GM23248 (cell line): ENCODE data around the gene TICRR. TPM values are rescaled to one million over a fixed set of nuclear protein-coding genes. Genes with fewer than 3 reads are reported as not detected.

ENCODE experiments used
- DNase-seq: peaks from one replicate; pipeline ENCODE4 v3.0.0-alpha.2; 2015
- H2AFZ ChIP-seq: fragments of 200-600 bp; sonication (generic); 2 replicates; pipeline ENCODE4 v1.6.1; 2016; ENCODE audit warnings: antibody characterized with exemption
- H3F3A ChIP-seq: fragments of 200-600 bp; sonication (generic); 2 replicates; pipeline ENCODE4 v1.6.1; 2016; ENCODE audit warnings: mild to moderate bottlenecking, antibody characterized with exemption, mixed run types; ENCODE audit not compliant: insufficient read depth
- H3K27ac ChIP-seq: fragments of 200-600 bp; sonication (generic); 2 replicates; pipeline ENCODE4 v1.5.1; 2016; ENCODE audit warnings: mild to moderate bottlenecking
- H3K27me3 ChIP-seq: fragments of 200-600 bp; sonication (generic); replicated peaks from 2 replicates; pipeline ENCODE4 v1.6.1; 2016; ENCODE audit warnings: mild to moderate bottlenecking; ENCODE audit not compliant: insufficient read depth
- H3K36me3 ChIP-seq: fragments of 200-600 bp; sonication (generic); 2 replicates; pipeline ENCODE4 v1.6.1; 2016; ENCODE audit warnings: low read depth, mild to moderate bottlenecking
- H3K4me1 ChIP-seq: fragments of 200-600 bp; sonication (generic); 2 replicates; pipeline ENCODE4 v1.6.1; 2016; ENCODE audit warnings: mild to moderate bottlenecking; ENCODE audit not compliant: insufficient read depth
- H3K4me2 ChIP-seq: fragments of 200-600 bp; sonication (generic); one replicate; pipeline ENCODE4 v1.6.1; 2016; ENCODE audit warnings: mild to moderate bottlenecking; ENCODE audit not compliant: unreplicated experiment
- H3K4me3 ChIP-seq: fragments of 200-600 bp; sonication (generic); 2 replicates; pipeline ENCODE4 v1.5.1; 2016; ENCODE audit warnings: mild to moderate bottlenecking
- H3K79me2 ChIP-seq: fragments of 200-600 bp; sonication (generic); 2 replicates; pipeline ENCODE4 v1.6.1; 2016; ENCODE audit warnings: mild to moderate bottlenecking; ENCODE audit not compliant: insufficient read depth
- H3K9ac ChIP-seq: fragments of 200-600 bp; sonication (generic); 2 replicates; pipeline ENCODE4 v1.6.1; 2016; ENCODE audit warnings: mild to moderate bottlenecking
- H3K9me2 ChIP-seq: fragments of 200-600 bp; sonication (generic); 2 replicates; pipeline ENCODE4 v1.6.1; 2016; ENCODE audit warnings: mixed run types, mild to moderate bottlenecking, moderate library complexity; ENCODE audit not compliant: insufficient read depth
- H3K9me3 ChIP-seq: fragments of 200-600 bp; sonication (generic); one replicate; pipeline ENCODE4 v1.6.1; 2017; ENCODE audit warnings: low read depth
- H4K20me1 ChIP-seq: fragments of 200-600 bp; sonication (generic); 2 replicates; pipeline ENCODE4 v1.6.0; 2016; ENCODE audit not compliant: insufficient read depth
- EZH2 ChIP-seq: fragments of 200-600 bp; sonication (generic); IDR thresholded peaks from 2 replicates; pipeline ENCODE4 v1.6.1; 2018; ENCODE audit warnings: antibody characterized with exemption, mild to moderate bottlenecking; ENCODE audit not compliant: insufficient read depth, poor library complexity, severe bottlenecking
- EZH2phosphoT487 ChIP-seq: fragments of 200-600 bp; sonication (generic); IDR thresholded peaks from 2 replicates; pipeline ENCODE4 v1.6.1; 2018; ENCODE audit warnings: antibody characterized with exemption, moderate library complexity, mild to moderate bottlenecking, low read depth; ENCODE audit not compliant: insufficient read depth
- WGBS, 2 experiments: methylation state at CpG; one replicate each; pipeline ENCODE4 v1.1.6; 2015 to 2017; ENCODE audit warnings: low lambda C conversion rate in 2 of 2, low coverage in 1 of 2; ENCODE audit errors: missing lambda C conversion rate in 2 of 2; 5-methylcytosine and 5-hydroxymethylcytosine counted together
- in situ Hi-C: fragments of 300-500 bp; cut with MboI; formaldehyde crosslinking; loops from 2 replicates; pipeline ENCODE4 v1.15.0; 2020
- polyA plus RNA-seq: library from polyadenylated mRNA; unstranded; fragments of >200 nt; fragmentation: Nextera tagmentation; extraction: Ambion mirVana; gene quantifications from 2 replicates; pipeline ENCODE4 v1.2.1, GENCODE V29; 2016
- total RNA-seq: library from RNA; depleted of rRNA; stranded (reverse); fragments of >200 nt; shearing (Covaris generic); gene quantifications from 2 replicates; pipeline ENCODE4 v1.2.3, GENCODE V29; 2014

The TICRR gene
- total and polyA plus RNA-seq, 2 experiments from 2014 or later: 1.2 to 2.3 TPM

GRCh38 chr15:89641053-89641452 lies 65.8 kb downstream of the TICRR start:
- in situ Hi-C loops: no loop called here
- no peak overlapping the region for H2AFZ ChIP-seq
- no peak for DNase-seq

GRCh38 chr15:89642106-89642505 lies 66.8 kb downstream of the TICRR start:
- Histone ChIP-seq H3K4me2 (no peak overlapping the region), H3F3A (no peaks in the 10 kb centered on the region), H3K9ac (no peak overlapping the region), H3K36me3 (peaks cover 24% of the 10 kb centered on the region), H3K4me3 (no peak overlapping the region), H3K27ac (no peak overlapping the region), H3K9me3 (no peaks in the 10 kb centered on the region), H3K4me1 (no peaks in the 10 kb centered on the region), H3K27me3 (no peaks in the 10 kb centered on the region), H2AFZ (no peak overlapping the region), H3K9me2 (no peaks in the 10 kb centered on the region), H4K20me1 (no peaks in the 10 kb centered on the region), H3K79me2 (no peaks in the 10 kb centered on the region)
- 96 to 97% methylated on average over 15 to 16 of the region's 16 CpGs for WGBS, 2 experiments
- DNase-seq: no peak
- in situ Hi-C loops: no loop called here
- no peak for TF ChIP-seq EZH2
- TF ChIP-seq EZH2phosphoT487: no peak

More at GRCh38 chr15:89641053-89641452, 65.8 kb downstream of the TICRR start:
- no peak overlapping the region for H3K4me3 ChIP-seq
- H3K79me2 ChIP-seq: no peaks in the 10 kb centered on the region
- no peaks in the 10 kb centered on the region for H3K9me3 ChIP-seq
- no peak overlapping the region for H3K27ac ChIP-seq
- H3K9ac ChIP-seq: no peak overlapping the region
- peaks cover 20% of the 10 kb centered on the region for H3K36me3 ChIP-seq
- H3F3A ChIP-seq: no peaks in the 10 kb centered on the region
- WGBS, 2 experiments: 97 to 99% methylated on average over 5 of the region's 5 CpGs
- H3K4me2 ChIP-seq: no peak overlapping the region
- TF ChIP-seq EZH2: no peak
- no peak for TF ChIP-seq EZH2phosphoT487
- no peaks in the 10 kb centered on the region for H4K20me1 ChIP-seq
- H3K9me2 ChIP-seq: no peaks in the 10 kb centered on the region
- H3K4me1 ChIP-seq: no peaks in the 10 kb centered on the region
- H3K27me3 ChIP-seq: no peaks in the 10 kb centered on the region

GRCh38 chr15:89645680-89646079 lies 70.4 kb downstream of the TICRR start:
- no peaks in the 10 kb centered on the region for H4K20me1 ChIP-seq
- H3F3A ChIP-seq: no peaks in the 10 kb centered on the region
- H3K4me3 ChIP-seq: no peak overlapping the region
- no peak for DNase-seq
- H2AFZ ChIP-seq: no peak overlapping the region
- 83 to 91% methylated on average over 7 to 8 of the region's 8 CpGs for WGBS, 2 experiments
- no peaks in the 10 kb centered on the region for H3K9me2 ChIP-seq
- no peaks in the 10 kb centered on the region for H3K9me3 ChIP-seq
- H3K36me3 ChIP-seq: peaks cover 19% of the 10 kb centered on the region
- H3K27me3 ChIP-seq: no peaks in the 10 kb centered on the region
- H3K9ac ChIP-seq: no peak overlapping the region
- H3K79me2 ChIP-seq: peaks cover 7% of the 10 kb centered on the region
- in situ Hi-C loops: no loop called here
- TF ChIP-seq EZH2phosphoT487 (no peak), EZH2 (no peak)
- no peak overlapping the region for H3K4me2 ChIP-seq
- no peaks in the 10 kb centered on the region for H3K4me1 ChIP-seq
- H3K27ac ChIP-seq: no peak overlapping the region

- no peaks in the 10 kb centered on the region for H3F3A ChIP-seq
- in situ Hi-C loops: no loop called here
- H3K4me2 ChIP-seq: no peak overlapping the region
- H3K79me2 ChIP-seq: peaks cover 16% of the 10 kb centered on the region
- H3K9me3 ChIP-seq: no peaks in the 10 kb centered on the region
- H3K4me3 ChIP-seq: no peak overlapping the region
- H4K20me1 ChIP-seq: no peaks in the 10 kb centered on the region
- peaks cover 14% of the 10 kb centered on the region for H3K36me3 ChIP-seq
- no peaks in the 10 kb centered on the region for H3K4me1 ChIP-seq
- no peak for TF ChIP-seq EZH2
- H2AFZ ChIP-seq: no peak overlapping the region
- DNase-seq: no peak
- H3K27ac ChIP-seq: no peak overlapping the region
- WGBS, 2 experiments: 74 to 76% methylated on average over 20 to 22 of the region's 22 CpGs
- H3K27me3 ChIP-seq: no peaks in the 10 kb centered on the region
- H3K9ac ChIP-seq: no peak overlapping the region
- H3K9me2 ChIP-seq: no peaks in the 10 kb centered on the region
These were observed 71.3 kb downstream of the TICRR start for GRCh38 chr15:89646416-89647141.
